ENCODE results near the gene OCIAD1.
A peak's percentile ranks its signal among the peaks of the same experiment; 100 is the strongest.

Gene OCIAD1

DNA sequence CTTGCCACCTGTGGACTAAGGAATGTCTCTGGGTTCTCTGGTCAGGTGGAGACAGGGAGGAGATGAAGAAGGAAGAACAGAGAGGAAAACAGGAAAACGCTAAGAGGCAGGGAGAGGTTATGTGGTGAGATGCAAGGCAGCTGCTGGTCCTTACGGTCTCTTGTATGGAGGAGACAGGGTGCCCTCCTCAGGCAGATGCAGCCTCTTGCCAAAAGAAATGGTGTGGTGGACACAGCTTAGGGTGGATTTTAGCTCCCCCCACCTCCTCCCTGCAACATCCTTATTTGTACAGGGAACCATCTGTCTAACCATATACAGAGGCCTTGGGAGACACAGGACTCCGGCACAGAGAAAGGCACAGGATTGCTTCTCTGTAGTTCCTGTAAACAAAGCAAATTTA lies 66.0 kb downstream of the OCIAD1 start:
- DNase-seq (ENCODE audit: low read depth) = no peak

- peak; percentile 72 for DNase-seq (ENCODE audit: low read depth)
Observed at GRCh38 chr4:48898733-48899431, 68.0 kb downstream of the OCIAD1 start.

DNA sequence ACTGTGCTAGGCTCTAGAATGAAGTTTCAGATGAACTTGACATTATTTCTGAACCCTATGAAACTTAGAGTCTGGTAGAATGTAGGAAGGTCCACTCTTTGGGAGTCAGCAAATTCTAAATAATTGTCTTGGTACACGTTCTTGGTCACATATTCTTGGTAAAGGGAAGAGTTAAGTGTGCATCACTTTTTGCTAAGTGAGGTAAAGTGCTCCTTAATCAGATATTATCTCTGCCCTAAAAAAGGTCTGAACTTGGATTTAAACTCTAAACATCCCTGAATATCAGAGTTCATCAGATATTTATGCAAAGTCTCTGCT lies 68.5 kb downstream of the OCIAD1 start:
- DNase-seq (ENCODE audit: low read depth) = no peak

- peak; percentile 88 for DNase-seq (ENCODE audit: low read depth)
Observed at GRCh38 chr4:48899950-48900349, 69.1 kb downstream of the OCIAD1 start.

- DNase-seq (ENCODE audit: low read depth) = no peak
Observed at GRCh38 chr4:48901196-48901595, 70.3 kb downstream of the OCIAD1 start.

DNA sequence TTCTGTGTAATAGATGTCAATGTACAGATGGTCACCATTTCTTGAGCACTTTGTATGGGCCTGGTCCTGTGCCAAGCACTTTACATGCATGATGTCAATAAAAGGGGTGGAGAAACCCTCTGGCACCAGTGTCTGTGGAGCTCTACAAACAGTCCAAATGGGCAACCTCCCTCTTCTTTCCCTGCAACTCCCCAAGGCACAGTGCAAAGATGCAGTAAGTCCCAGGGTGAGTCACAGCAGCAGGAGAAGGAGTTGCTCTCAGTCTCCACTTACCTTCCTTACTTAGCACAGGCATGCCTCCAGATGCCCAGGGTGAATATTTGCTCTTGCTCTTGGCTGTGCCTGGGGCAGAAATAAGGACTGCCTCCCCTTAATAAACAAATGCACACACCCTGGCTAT lies 71.4 kb downstream of the OCIAD1 start:
- DNase-seq (ENCODE audit: low read depth) = peak; percentile 42

GRCh38 chr4:48904101-48904500 lies 73.2 kb downstream of the OCIAD1 start:
- no peak for DNase-seq (ENCODE audit: low read depth)

DNA sequence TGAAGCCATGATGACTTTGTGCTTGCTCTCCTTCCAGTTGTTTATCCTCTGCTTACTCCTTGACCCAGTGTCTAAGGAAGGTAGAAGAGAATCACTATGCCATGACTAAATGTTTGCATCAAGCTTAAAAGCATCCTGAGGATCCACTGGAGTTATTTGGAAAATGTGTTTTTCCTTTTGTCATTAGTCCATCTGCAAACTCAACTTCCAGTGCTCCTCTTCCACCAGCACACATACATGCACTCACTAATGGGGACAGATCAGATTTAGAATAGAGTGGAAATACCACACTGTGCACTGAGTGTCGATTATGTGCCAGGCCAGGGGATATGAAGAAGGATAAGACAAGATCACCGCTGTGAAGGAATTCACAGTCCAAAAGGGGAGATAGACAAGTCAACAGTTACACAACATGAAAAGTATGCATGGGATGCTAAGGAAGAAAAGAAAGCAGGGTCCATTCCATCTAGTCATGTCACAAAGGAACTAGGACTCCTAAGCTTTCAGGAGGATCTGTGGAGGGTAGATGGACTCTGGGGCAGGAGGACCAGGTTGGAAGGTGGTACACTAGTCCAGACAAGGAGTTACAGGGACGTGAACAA lies 73.8 kb downstream of the OCIAD1 start:
- DNase-seq (ENCODE audit: low read depth) = peak; percentile 45

- DNase-seq (ENCODE audit: low read depth) = peak; percentile 74
Observed at GRCh38 chr4:48905363-48906015, 74.6 kb downstream of the OCIAD1 start.

DNA sequence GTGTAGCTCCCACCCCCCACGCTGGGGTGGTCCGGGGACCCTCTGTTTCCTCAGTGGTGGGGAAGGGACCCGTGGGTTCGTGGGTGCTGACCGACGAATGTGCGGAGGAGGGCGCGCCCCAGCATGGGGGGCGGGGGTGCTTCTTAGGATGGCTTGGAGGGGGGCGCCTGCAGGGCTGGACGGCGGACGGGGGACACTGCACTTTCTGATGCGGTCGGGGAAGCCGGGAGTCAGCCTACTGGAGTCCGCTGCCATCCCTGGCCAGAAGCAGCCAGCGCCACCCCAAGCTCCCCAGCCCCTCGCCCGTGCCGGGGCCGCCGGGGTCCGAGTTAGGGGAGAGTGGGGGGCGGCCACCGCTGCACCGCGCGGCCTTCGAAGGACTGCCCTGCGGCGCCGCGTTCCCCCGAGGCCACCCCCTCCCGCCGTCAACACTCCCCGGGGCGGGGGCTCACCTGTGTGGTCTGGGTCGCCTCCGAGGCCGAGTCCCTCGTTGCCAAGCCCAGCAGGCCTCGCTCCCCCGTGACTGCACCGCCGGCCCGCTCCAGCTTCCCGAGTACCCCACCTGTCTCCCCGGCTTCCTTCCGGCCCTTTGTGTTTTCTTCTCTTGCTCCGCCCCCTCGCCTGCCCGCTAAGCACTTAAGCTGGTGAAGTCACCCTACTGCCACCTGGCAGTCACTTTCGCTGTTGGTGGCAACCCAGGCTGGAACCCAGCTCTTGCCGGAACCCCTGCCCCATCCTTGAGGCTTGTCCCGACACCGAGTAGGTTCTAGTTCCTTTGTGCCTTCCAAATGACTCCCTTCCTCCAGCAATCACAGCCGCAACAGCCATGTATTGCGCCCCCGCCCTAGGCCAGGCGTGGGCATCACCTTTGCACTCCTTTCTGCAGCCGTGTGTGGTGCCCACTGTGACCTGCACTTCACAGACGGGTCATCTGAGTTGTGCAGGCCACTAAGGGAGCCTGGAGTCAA lies 75.6 kb downstream of the OCIAD1 start, which contains the start of gene OCIAD2:
Gene OCIAD2, minus strand, starts transcription at position 569 of the 968 bp plus-strand sequence. CDS start 2,225 bp downstream, outside the sequence.
- DNase-seq (ENCODE audit: low read depth) = peak; percentile 47

- no peak for DNase-seq (ENCODE audit: low read depth)
Observed at GRCh38 chr4:48907706-48908477, 77.0 kb downstream of the OCIAD1 start.

DNA sequence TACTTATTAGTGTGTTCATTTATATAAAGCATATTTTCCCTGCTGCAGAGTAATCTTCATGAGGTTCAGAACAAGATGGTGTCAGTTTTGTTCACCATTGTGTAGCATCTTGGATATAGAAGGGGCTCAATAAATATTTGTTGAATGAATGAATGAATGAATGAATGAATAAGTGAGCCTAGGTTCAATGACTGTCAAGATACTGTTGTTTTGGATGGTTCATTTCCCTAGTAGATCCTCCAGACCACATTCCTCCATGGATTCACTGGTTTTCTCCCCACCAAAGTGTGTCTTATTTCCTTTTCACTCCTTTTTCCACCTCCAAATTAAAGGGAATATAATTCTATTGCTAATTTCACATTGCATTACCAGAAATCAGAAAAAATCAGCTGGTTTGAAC lies 77.8 kb downstream of the OCIAD1 start:
- DNase-seq (ENCODE audit: low read depth) = no peak

- peak; percentile 99 for DNase-seq (ENCODE audit: low read depth)
Observed at GRCh38 chr4:48909697-48910096, 78.8 kb downstream of the OCIAD1 start.

GRCh38 chr4:48910511-48910910 lies 79.6 kb downstream of the OCIAD1 start:
- no peak for DNase-seq (ENCODE audit: low read depth)

Data from iris pigment epithelial cell (primary cell).